Fibroblast of lung (primary cell): ENCODE measurements around the gene CLPTM1L.

Experiments
- EZH2 ChIP-seq: IDR thresholded peaks from 2 replicates; pipeline ENCODE4 v1.5.1; 2012; ENCODE audit warnings: low read length, control low read depth, mild to moderate bottlenecking; ENCODE audit errors: missing control alignments
- TF ChIP-seq, protein P1 (sequence below), 2 donors: IDR thresholded peaks in 1 of 2; conservative IDR thresholded peaks in 1 of 2; 1 replicate in 1 of 2; 2 replicates in 1 of 2; pipeline ENCODE4 v1.5.1; 2011 to 2012; ENCODE audit warnings: low read length in 2 of 2, control low read depth in 1 of 2, inconsistent platforms in 1 of 2, low read depth in 1 of 2, mild to moderate bottlenecking in 1 of 2

DNA sequence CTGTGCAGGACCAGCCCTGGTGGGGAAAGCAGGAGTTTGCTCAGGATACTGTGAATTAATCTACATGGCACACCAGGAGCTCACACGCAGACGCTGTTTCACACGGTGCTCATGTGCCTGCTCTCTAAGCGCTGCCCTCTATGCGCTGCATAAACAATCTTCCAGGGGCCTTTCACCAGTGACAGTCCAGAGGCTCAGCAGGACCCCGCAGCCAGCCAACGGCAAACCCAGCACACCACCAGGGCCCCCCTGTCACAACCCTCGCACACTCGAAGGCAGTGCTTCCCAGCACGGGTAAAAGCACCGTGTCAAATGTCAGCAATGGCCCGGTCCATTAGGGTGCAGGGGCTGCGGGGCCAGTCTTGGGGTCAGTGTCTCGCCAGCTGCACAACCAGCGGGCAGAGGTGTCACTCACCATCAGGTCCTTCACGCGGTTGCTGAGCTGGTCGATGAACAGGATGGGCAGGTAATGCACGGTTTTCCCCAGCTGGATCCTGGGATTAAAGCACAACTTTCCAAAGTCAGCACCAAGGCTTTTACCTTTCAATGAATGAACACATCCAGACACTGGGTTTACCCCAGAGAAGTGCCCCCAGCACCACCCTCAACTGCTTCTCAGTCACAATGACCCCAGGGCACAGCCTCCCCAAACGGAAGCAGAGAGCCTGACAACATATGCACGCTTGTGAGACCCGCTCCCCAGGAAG lies 7.3 kb downstream of the CLPTM1L start:
- TF ChIP-seq, protein P1, sequence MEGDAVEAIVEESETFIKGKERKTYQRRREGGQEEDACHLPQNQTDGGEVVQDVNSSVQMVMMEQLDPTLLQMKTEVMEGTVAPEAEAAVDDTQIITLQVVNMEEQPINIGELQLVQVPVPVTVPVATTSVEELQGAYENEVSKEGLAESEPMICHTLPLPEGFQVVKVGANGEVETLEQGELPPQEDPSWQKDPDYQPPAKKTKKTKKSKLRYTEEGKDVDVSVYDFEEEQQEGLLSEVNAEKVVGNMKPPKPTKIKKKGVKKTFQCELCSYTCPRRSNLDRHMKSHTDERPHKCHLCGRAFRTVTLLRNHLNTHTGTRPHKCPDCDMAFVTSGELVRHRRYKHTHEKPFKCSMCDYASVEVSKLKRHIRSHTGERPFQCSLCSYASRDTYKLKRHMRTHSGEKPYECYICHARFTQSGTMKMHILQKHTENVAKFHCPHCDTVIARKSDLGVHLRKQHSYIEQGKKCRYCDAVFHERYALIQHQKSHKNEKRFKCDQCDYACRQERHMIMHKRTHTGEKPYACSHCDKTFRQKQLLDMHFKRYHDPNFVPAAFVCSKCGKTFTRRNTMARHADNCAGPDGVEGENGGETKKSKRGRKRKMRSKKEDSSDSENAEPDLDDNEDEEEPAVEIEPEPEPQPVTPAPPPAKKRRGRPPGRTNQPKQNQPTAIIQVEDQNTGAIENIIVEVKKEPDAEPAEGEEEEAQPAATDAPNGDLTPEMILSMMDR (conservative IDR thresholded peaks at IDR 0.05 in 1 of 2, IDR thresholded peaks at IDR 0.05 in 1 of 2; ENCODE audit: low read depth in 1 of 2, low read length in 2 of 2), result no peak
- TF ChIP-seq EZH2, result no peak
